Activated T-helper 1 cell treated with Interleukin-2 at 50 U/mL for 16 hours (primary cell): Measurements from ENCODE around the gene EXT2.

Source experiments
- DNase-seq: peaks from one replicate; pipeline ENCODE4 v3.0.0-alpha.2; 2020; ENCODE audit warnings: low read depth

Gene EXT2

DNA sequence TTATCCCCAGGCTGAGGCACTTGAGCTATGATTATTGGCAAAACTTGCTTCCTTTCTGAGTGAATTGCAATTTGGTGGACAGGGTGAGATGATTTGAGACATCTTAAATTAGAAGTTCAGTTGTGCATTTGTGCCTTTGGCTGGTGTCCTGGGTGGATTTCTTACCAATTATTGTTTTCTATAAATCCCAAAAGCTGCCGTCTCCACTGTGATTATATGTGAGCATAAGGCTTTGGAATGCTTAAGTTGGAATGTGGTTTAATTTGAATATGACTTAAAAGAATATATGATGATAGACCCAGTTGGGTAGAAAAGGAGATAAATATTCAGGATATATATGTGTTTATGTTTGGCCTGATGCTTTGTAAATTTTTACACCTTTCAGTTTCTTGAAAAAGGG is 70.0 kb downstream of the EXT2 start:
- DNase-seq = no peak

DNA sequence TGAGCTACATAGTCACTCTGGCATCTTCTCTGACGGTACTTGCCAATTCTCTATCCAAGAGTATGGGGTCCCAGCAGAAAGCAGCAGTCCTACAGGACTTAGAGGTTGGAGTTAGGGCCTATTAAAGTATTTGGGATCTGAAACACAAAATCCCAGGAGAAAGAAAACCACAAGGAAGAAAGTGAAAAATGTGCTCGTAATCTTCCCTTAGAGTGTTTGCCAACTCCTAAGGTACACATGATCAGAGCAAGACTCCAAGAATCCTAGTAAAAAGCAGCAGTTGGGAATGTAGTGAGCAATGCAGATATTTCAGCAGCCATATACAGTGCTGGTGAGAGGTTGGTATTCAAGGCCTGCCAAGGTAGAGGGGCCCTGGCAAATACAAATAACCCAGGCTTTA is 71.6 kb downstream of the EXT2 start:
- no peak for DNase-seq

DNA sequence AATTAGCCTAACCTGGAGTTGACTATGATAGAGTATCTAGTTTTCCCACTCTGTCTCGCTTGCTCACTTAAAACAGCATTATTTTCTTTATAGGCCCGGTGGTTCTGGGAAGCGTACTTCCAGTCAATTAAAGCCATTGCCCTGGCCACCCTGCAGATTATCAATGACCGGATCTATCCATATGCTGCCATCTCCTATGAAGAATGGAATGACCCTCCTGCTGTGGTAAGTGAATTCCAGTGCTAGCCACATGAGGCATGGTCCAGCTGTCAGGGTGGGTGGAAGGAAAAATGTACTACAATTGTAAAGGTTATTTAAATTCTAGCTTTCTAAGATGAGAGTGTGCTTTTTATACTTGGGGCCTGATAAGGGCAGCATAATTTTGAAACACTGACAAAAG is 76.0 kb downstream of the EXT2 start:
- no peak for DNase-seq

DNA sequence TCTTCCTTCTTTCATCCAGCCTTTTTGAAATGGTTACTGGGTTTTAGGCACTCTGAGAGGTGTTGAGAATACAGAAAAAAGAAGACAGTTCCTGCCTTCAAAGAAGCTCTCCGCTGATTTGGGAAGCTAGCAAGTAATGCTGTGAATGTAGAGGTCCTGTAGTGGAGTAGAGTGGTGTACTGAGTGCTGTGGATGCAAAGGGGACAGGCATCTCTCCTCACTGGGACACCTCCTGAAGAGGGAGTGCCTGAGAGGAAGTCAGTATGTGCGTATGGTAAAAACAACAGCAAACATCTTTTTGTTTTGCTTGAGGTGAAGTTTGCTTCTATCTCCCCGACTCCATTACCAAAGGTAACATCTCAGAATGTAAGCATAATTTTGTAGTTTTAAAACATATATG is 77.5 kb downstream of the EXT2 start:
- DNase-seq = no peak

DNA sequence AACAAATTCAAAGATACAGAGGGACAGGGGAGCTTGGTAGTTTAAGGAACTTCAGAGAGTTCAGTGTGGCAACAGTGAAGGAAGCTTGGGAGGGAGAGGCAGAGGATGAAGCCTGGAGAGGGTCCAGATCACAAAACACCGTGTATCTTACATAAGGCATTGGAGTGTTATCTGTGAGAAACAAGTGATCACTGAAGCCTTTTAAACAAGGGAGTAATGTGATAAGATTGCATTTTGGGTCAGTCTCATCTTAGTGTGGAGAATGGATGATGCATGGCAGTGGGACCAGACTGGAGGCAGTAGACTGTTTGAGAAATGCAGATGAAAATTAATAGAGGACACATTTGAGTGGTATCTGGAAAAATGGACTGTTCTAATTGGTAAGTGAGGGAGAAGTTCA is 79.4 kb downstream of the EXT2 start:
- DNase-seq = no peak

DNA sequence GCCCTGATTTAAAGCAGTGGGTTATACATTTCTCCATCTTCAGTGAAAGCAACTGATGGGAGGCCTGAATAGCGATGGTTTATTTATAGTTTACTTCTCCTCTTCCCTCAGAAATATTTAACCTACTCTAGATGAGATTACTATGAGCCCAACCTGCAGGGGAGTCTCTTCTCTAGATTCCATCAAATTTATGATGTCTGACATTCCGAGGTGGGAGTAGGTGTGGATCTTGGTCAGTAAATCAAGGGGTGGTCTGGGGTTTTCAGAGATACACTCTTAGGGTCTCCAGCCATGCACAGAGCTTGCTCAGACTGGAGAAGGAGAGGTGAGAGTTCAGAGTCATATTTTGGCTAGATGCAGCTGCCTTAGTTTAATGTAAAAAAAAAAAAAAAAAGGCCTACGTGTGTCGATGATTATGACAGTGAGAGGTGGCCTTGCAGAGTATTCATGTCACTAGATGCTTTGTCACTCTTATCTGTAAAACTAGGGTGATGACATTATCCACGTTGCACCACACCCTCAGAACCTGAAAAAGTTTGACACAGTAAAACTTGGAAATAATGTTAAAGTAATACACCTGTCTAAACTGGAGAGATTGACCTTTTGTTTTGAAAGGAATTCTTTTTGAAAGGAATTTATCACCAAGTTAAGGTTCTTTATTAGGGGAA is 81.2 kb downstream of the EXT2 start:
- no peak for DNase-seq

DNA sequence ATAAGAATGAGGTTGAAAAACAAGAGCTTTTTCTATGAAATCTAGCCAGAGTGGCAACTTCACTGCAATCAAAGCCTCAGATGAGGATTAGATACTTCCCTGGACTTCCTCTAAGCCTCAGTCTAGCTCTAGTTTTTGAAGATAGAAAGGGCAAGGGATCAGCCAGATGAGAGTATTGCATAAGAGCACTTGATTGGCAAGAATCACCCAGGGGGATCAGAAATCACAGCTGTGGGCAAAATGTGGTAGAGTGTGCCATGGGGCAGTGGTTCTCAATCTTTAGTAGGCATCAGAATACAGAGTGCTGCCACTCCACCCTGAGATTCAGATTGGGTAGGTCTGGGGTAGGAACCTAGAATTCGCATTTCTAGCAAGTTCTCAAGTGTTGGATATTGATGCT is 82.4 kb downstream of the EXT2 start:
- no peak for DNase-seq

DNA sequence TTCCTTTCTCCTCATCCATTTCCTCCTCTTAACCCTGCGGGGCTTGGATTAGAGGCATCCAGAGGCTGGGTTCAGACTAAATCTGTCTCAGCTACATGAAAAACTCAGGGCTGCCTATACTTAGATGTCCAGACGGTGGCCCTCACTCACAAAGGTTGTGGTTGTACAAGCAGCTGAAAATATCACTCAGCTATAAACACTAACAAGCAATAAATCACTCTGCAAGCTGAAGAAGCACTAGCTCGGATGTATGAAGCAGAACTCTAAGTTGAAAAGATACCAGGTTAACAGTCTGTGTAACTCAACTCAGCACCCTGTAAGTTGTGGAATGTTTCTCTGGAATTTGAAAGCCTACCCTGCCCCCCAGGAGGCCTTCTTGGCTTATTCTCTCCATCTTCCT is 82.9 kb downstream of the EXT2 start:
- no peak for DNase-seq

DNA sequence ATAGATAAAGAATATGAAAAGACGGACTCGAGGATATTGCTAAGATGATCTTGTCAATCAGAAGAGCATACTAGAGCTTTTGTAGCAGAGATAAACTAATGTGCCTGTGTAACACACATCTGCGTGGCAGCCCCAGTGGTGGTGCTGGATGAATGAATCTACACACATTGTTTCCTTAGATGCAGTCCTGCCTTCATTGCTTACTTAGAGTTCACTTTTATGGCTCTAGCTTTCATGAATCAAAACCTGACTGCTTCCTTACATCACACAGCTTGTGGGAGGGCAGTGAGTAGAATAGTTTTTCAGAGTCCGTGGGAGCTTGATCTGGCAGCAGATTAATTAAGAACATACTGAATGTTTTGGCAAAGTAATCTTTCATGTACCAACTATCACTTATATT is 83.7 kb downstream of the EXT2 start:
- no peak for DNase-seq

DNA sequence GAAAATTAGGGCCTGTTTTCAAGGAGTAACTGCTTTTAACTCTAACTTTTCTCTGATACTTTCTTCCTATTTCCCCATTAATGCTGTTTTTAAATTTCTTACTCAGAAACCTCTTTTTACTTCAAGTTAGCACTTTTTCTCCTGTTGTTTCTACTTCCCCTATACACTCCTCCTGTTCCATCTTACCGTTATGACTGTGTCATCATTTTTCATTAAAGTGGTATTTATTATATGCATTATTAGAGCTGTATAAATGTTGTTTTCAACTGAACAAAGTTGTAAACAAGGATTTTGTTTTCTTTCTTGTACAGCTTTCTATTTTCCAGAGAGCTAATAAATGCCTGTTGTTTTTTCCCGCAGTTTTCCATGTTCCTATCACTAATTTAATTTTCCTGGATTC is 84.6 kb downstream of the EXT2 start:
- DNase-seq = no peak

DNA sequence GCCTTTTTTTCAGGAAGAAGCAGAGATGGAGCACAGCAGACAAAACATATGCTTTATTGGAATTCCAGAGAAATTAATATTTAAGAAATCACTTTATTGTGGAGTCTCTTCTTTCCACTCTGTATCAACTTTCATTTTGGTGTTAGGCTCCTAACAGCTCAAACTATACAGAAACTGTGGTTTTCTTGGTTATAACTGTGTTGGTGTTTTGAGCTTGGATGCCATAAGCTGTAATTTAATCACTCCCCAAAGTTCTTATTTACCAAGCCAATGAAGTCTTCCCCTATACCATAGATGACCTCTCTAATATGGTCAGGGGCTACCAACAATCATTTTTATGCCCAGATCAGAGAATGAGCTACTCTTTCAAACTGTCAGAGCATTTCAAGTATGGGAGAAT is 90.0 kb downstream of the EXT2 start:
- DNase-seq = no peak

DNA sequence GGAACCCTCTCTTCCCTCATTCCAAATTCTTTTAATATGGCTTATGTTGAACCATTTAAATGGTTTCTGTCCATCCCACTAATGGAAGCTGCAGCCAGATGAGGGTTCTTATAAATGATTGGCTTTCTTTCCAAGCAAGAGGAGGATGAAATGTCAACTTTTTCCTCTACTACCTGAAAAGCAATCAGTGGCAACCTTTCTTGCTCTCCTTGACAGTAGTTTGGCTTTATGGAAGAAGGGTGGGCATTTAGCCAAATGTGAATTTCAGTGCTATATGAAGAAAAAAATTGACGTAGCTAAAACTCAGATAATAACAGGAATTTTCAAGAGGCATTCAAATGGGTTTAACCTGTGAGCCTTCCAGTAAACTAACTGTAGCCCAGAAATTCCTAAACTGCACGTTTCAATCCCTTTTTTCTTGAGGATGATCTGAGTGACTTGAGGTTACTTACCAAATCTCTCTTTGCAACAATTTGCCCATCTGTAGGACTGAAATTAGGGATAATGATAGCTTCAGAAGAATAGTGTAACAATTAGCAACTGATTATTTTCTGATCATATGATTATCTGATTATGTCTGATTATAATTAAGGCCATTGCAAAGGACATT is 90.9 kb downstream of the EXT2 start:
- no peak for DNase-seq

DNA sequence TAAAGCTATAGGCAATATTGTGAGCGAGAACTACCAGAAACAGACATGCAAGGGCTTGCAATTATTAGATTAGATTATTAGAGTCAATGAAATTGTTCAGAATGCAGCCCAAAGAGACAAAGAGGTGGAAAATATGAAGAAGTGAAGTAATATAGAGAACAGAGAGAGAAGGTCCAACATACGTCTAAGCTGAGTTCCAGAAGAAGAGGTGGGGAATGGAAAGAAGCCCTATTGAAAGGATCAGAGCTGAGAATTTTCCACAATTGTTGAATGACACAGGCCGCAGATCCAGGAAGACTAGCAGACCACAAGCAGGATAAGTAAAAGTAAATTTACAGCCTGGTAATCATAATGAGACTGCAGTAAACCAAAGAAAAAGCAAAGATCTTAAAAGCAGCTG is 93.2 kb downstream of the EXT2 start:
- no peak for DNase-seq

DNA sequence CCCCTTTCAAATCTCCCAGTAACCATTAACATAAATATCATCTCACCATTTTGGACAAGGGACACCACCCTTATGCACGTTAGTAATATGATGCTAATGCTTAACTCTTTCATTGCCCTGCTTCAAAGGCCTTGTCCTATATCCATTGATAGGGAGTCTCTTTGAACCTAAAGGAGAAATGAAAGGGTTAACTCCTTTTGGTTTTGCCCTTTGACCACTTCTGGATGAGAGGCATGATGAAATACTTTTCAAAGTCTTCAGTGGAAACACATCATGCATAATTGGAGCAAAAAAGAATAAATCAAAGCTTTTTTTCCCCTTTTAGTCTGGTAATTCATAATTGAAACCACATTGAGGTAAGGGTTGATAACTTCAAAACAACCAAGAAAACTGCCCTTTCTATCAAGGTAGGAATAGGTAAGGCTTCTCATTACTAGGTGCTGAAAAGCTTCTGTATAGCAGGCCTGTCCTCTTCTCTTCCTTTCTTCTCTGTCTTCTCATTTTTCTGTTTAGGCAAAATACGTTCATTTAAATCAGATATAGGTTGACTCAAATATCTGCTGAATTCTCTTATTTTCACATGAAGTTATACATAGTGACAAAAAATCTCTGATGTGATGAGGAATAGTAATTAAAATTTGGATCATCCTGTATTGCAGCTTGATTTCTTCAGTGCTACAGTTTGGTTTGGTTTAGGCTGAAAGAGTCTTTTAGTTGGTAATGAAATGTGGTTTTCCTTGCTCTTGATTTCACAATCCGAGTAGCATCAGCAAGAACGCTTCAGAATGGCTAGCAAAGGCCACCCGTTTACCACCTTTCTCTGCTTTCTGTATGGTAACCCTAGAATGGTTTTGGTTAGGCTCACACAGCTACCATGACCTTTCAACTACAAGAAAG is 94.8 kb downstream of the EXT2 start:
- DNase-seq = no peak

DNA sequence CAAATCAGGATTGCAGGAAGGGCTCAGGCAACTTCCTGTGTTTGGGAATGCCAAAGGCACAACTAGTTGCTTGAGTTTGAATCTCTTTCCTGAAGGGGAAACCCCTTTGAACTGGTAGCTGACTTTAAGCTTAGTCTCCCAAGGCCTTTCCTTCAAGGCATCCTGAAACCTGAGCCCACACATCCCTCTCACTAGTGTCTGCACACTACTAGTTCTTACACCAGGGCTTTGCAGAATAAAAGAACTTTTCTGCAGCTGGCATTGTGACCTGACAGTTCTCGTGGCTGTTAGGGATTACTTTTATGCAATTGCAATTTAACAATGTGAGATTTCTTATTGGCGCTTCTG is 95.4 kb downstream of the EXT2 start:
- no peak for DNase-seq

DNA sequence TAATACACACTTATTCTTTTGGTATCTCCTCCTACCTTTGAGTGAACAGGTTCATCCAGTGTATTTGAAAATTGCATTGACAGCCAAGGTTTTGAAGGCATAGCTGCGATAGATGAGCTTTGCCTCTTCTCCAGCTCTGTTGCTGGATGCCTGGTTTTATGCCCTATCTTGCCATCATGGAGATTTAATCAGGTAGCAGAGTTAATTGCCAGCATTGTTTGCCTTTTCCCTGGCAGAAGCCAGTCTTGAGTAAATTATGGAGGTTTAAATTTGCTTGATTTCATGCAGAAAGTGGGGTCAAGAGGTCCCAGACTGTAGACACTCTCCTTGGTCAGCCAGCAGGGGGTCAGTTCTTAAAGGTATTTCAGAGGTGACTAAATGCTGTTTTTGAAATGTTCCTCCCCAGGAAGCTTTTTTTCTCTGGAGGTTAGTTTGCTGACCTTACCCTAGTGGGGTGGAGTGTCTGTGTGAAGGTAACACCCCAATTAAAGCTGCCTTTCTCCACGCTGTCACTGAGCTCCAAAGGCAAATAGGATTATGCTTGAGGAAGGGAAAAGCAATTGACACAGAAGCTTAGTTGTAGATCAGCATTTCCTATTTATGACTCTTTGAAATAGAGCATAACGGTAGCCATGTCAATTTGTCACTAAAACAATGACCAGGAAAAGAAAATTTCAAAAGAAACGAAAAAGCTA is 96.0 kb downstream of the EXT2 start:
- DNase-seq = no peak

DNA sequence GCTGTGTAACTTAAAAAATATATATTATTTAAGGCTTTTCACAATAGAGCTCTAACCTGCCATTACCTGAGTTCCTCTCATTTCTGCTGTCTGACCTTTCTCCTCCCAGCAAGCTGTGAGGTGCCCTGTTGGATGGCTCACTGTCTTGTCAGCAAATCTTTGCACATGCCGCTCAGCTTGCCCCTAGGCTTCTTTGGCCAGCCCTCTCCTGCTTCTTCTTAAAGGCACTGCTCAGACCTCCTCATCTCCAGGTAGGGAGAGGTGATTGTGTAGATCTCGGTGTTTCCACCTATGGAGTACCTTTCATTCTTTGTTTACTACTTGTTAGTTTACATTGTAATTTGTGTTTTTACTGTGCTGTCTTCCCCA is 96.5 kb downstream of the EXT2 start:
- DNase-seq = no peak

DNA sequence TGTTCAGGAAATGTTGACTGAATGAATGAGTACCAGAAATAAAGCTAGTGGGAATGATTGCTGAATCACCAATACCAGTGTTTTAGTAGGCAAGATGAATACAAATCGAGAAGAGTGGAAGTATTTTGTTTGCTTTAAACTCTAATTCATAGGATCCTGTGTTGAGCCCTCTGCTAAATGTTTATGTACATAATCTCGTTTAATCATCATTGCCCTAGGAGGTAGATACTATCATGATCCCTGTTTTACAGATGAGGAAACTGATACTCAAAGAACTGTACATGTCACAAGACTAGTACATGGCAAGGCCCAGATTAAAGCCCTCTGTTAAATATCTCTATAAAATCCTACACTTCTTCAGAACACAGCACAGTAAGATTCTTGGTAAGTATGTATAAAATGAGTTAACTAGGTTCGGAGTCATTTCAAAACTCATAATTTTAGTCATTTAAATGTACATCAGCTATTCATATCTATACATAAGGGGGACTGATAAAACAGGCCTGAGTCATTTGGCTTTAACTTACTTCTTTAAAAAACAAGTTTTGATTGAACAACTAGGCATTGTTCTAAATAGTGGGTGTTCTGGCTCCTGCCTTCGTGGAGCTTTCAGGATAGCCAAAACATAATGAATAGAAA is 97.1 kb downstream of the EXT2 start:
- DNase-seq = no peak

DNA sequence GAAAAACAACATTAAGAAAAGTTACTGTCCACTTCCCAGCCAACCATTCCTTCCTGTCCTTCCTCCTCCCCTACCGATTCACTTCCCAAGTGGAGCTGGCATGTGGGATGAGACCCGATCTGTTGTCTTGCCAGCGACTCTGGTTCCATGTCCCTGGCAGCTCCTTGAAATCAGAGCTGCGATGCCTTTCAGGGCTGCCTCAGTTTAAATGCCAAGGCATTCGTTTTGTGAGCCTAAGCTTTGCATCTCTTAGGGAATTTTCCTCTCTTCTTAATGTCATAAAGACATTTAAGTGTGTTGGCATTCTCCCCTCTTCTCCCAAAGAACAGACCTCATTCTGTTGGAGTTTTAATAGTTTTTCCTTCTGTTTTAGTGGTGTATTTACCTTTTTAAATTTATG is 98.4 kb downstream of the EXT2 start:
- DNase-seq = no peak

DNA sequence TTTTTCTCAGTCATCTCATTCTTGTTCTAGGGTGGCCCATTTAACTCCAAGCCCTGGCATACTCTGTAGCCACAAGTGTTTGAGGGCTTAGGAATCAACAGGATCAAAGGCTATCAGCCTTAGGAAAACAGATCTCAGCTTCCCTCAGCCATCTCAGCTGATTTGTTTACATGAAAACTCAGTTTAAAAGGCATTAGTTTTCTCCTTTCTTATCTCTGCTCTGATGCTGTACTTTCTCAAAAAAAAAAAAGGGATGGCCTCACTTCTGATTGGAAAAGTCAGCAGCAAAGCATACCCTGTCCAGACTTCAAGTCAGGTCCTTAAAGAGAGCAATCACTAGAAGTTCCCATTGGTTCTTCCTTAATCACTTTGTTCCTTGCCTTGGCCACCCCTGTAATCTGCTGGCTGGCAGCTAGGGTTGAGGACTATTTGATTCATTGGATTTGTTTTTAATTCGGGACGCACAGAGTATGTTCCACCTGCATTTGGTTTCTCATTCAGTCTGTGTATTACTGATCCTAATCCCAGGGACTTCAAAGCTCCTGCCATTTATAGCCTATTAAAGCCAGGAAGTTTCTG is 102.8 kb downstream of the EXT2 start:
- DNase-seq = no peak

DNA sequence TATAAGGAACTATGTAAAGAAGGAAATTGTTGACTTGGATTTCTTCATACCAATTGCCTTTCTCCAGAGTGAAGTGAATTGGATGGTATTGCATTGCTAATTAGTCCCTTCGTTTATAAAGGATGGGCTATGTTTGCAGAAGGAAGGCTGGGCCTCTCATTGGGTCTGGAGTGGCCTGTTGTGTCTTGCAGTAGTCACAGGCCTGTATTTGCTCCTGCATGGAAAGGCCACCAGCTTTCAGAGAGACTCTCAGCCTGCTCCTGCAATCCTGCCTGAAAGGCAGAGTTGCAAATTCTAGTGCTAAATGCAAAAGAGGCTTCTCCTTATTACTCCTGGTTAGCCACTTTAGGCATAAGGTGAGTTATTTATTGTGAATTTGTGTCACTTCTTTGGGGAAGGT is 103.8 kb downstream of the EXT2 start:
- DNase-seq = no peak

DNA sequence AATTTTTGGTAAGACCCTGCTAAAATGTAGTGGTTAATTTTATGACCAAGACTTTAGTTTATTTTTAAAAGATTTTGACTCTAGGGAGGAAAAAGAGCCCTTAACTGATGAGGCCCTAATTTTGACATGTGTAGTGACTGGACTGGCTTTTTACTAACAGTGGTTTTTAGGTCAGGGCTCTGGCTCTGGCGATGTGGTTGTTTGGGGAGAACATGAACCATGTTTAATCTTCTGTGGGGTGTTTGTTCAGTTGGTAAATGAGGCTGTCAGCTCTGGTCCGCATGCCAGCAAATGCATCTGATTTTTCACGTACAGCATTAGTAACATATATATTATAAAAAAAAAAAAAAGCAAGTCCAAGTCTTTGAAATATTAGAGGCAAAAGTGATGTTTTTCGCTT is 104.3 kb downstream of the EXT2 start:
- DNase-seq = no peak
